Measurements from ENCODE around the gene GTF2A2. TPM values are rescaled to one million over a fixed set of nuclear protein-coding genes. Genes with fewer than 3 reads are reported as not detected.

GTF2A2 gene
- polyA plus RNA-seq, 1 donor from 2014 or later = 171 TPM

DNA sequence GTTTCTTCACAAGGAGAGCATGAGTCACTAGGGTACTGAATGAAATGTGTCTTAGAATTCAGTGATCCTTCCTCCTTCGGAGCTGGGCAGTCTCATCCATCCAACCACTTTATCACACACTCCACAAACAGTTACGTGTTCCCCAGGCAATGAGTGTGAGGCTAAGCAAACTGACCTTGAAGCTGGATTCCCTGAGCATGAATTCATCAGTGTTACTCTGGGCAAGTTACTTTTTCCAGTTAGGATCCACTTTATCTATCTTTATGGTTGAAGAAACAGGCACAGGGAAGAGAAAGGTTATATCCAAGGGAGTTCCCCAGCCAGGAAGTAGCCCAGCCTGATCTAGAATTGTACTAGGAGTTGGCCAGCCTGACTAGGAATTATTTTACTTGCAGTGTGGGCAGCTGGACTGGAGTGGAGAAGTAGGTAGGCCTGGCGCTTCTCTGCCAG, 62.8 kb downstream of the GTF2A2 start:
- TF ChIP-seq EZH2 (IDR thresholded peaks at IDR 0.05; ENCODE audit: borderline replicate concordance, insufficient read depth, low read length, poor library complexity, severe bottlenecking) (no peak), CTCF (IDR thresholded peaks at IDR 0.05; ENCODE audit: poor library complexity, severe bottlenecking) (no peak), SMC3 (conservative IDR thresholded peaks at IDR 0.05; ENCODE audit: poor library complexity) (no peak), RAD21 (conservative IDR thresholded peaks at IDR 0.05) (no peak), POLR2AphosphoS5 (IDR thresholded peaks at IDR 0.05) (no peak), MXI1 (conservative IDR thresholded peaks at IDR 0.05; ENCODE audit: poor library complexity, severe bottlenecking) (no peak), EP300 (conservative IDR thresholded peaks at IDR 0.05; ENCODE audit: poor library complexity, severe bottlenecking) (no peak), TAF1 (IDR thresholded peaks at IDR 0.05; ENCODE audit: low read depth) (no peak)
- TF ChIP-seq, protein P1, sequence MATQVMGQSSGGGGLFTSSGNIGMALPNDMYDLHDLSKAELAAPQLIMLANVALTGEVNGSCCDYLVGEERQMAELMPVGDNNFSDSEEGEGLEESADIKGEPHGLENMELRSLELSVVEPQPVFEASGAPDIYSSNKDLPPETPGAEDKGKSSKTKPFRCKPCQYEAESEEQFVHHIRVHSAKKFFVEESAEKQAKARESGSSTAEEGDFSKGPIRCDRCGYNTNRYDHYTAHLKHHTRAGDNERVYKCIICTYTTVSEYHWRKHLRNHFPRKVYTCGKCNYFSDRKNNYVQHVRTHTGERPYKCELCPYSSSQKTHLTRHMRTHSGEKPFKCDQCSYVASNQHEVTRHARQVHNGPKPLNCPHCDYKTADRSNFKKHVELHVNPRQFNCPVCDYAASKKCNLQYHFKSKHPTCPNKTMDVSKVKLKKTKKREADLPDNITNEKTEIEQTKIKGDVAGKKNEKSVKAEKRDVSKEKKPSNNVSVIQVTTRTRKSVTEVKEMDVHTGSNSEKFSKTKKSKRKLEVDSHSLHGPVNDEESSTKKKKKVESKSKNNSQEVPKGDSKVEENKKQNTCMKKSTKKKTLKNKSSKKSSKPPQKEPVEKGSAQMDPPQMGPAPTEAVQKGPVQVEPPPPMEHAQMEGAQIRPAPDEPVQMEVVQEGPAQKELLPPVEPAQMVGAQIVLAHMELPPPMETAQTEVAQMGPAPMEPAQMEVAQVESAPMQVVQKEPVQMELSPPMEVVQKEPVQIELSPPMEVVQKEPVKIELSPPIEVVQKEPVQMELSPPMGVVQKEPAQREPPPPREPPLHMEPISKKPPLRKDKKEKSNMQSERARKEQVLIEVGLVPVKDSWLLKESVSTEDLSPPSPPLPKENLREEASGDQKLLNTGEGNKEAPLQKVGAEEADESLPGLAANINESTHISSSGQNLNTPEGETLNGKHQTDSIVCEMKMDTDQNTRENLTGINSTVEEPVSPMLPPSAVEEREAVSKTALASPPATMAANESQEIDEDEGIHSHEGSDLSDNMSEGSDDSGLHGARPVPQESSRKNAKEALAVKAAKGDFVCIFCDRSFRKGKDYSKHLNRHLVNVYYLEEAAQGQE (IDR thresholded peaks at IDR 0.05; ENCODE audit: borderline replicate concordance) = no peak
- Histone ChIP-seq H3K27me3 (ENCODE audit: insufficient read depth, low read depth, low read length) (no peaks in the 10 kb centered on the region), H3F3A (ENCODE audit: insufficient read depth, low read length, poor library complexity, severe bottlenecking) (no peaks in the 10 kb centered on the region), H3K79me2 (replicated peaks; ENCODE audit: insufficient read depth, low read length) (no peaks in the 10 kb centered on the region), H3K9me2 (ENCODE audit: insufficient read depth, low read length) (no peaks in the 10 kb centered on the region), H2AFZ (ENCODE audit: low read depth, low read length) (no peak overlapping the region), H3K9ac (ENCODE audit: low read length) (no peak overlapping the region), H3K9me3 (ENCODE audit: low read length) (no peaks in the 10 kb centered on the region), H3K36me3 (ENCODE audit: insufficient read depth, low read length) (no peaks in the 10 kb centered on the region), H4K20me1 (ENCODE audit: insufficient read depth) (no peaks in the 10 kb centered on the region), H3K4me3 (ENCODE audit: low read length) (no peak overlapping the region), H3K4me2 (ENCODE audit: low read length) (no peak overlapping the region), H3K27ac (ENCODE audit: low read length) (no peak overlapping the region)

GRCh38 chr15:59591356-59591755, 66.0 kb downstream of the GTF2A2 start:
- Histone ChIP-seq H4K20me1 (ENCODE audit: insufficient read depth) (no peaks in the 10 kb centered on the region), H3K79me2 (replicated peaks; ENCODE audit: insufficient read depth, low read length) (no peaks in the 10 kb centered on the region), H3K4me3 (ENCODE audit: low read length) (no peak overlapping the region), H3K27ac (ENCODE audit: low read length) (no peak overlapping the region), H3K9me3 (ENCODE audit: low read length) (no peaks in the 10 kb centered on the region), H3K36me3 (ENCODE audit: insufficient read depth, low read length) (no peaks in the 10 kb centered on the region), H3K27me3 (ENCODE audit: insufficient read depth, low read depth, low read length) (no peaks in the 10 kb centered on the region), H3K4me2 (ENCODE audit: low read length) (no peak overlapping the region), H3F3A (ENCODE audit: insufficient read depth, low read length, poor library complexity, severe bottlenecking) (no peaks in the 10 kb centered on the region), H3K9ac (ENCODE audit: low read length) (no peak overlapping the region), H2AFZ (ENCODE audit: low read depth, low read length) (no peak overlapping the region), H3K9me2 (ENCODE audit: insufficient read depth, low read length) (no peaks in the 10 kb centered on the region)
- TF ChIP-seq SMC3 (conservative IDR thresholded peaks at IDR 0.05; ENCODE audit: poor library complexity) (no peak), TAF1 (IDR thresholded peaks at IDR 0.05; ENCODE audit: low read depth) (no peak), RAD21 (conservative IDR thresholded peaks at IDR 0.05) (no peak), EP300 (conservative IDR thresholded peaks at IDR 0.05; ENCODE audit: poor library complexity, severe bottlenecking) (no peak), EZH2 (IDR thresholded peaks at IDR 0.05; ENCODE audit: borderline replicate concordance, insufficient read depth, low read length, poor library complexity, severe bottlenecking) (no peak), CTCF (IDR thresholded peaks at IDR 0.05; ENCODE audit: poor library complexity, severe bottlenecking) (no peak), POLR2AphosphoS5 (IDR thresholded peaks at IDR 0.05) (no peak)
- TF ChIP-seq, protein P1 (IDR thresholded peaks at IDR 0.05; ENCODE audit: borderline replicate concordance) = no peak

Measured in neural cell (in vitro differentiated cells).